ENCODE data around the gene TRIO. TPM values are rescaled to one million over a fixed set of nuclear protein-coding genes. Genes with fewer than 3 reads are reported as not detected.

TRIO gene
- total and polyA plus RNA-seq, 2 donors = 35.8 to 233 TPM

DNA sequence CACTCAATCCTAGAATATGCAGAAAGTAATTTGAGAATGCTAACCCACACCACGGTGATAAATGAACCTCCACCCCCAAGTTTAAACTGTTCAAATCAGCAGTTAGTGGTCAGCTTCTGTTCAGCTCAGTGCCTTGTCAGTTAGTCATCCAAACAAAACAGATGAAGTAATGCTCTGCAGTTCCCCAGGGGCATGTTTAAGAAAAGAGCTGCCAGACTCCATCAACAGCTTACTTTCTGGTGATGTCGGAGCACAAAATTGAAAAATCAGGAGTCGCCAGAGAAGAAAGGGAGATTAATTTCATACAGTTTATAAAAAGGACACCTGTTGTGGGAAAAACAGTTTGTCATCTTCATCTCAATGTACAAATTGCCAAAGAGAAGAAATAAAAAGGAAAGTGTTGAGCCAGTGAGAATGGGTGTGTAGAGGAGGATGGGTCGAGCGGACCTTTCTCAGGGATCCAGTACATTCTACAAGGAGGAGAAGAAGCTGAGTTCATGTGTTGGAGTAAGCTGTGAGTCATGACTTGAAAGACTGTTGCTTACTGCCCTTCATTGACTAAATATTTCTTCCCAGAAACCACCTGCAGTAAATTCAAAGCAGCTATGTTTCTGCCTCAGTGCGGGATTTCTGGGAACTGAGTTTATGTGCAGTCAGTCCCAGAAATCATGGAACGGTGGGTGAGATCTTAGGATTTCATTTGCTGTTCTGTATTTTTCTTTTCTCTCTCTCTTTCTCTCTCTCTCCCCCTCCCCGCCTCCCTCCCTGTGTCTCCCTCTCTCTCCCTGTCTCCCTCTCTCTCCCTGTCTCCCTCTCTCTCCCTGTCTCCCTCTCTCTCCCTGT lies 13.7 kb downstream of the TRIO start:
- DNase-seq (ENCODE audit: extremely low spot score) = no peak
- Histone ChIP-seq H3K36me3 (ENCODE audit: insufficient read depth) (no peaks in the 10 kb centered on the region), H3K4me1 (ENCODE audit: insufficient read depth) (peaks cover 2% of the 10 kb centered on the region), H3K27ac (ENCODE audit: low read depth) (peak overlapping the region; percentile 74), H3K4me3 (ENCODE audit: low read depth, low read length) (no peak overlapping the region)
- WGBS = 23% methylated on average over 8 of the region's 8 CpGs

DNA sequence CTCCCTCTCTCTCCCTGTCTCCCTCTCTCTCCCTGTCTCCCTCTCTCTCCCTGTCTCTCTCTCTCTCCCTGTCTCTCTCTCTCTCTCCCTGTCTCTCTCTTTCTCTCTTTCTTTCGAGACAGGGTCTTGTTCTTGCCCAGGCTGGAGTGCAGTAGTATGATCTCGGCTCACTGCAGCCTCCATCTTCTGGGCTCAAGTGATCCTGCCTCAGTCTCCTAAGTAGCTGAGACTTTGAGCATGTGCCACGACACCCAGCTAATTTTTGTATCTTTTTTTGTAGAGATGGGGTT lies 14.3 kb downstream of the TRIO start:
- 84% methylated on average over 3 of the region's 3 CpGs for WGBS
- DNase-seq (ENCODE audit: extremely low spot score) = no peak
- Histone ChIP-seq H3K4me1 (ENCODE audit: insufficient read depth) (peaks cover 2% of the 10 kb centered on the region), H3K27ac (ENCODE audit: low read depth) (no peak overlapping the region), H3K36me3 (ENCODE audit: insufficient read depth) (no peaks in the 10 kb centered on the region), H3K4me3 (ENCODE audit: low read depth, low read length) (no peak overlapping the region)

DNA sequence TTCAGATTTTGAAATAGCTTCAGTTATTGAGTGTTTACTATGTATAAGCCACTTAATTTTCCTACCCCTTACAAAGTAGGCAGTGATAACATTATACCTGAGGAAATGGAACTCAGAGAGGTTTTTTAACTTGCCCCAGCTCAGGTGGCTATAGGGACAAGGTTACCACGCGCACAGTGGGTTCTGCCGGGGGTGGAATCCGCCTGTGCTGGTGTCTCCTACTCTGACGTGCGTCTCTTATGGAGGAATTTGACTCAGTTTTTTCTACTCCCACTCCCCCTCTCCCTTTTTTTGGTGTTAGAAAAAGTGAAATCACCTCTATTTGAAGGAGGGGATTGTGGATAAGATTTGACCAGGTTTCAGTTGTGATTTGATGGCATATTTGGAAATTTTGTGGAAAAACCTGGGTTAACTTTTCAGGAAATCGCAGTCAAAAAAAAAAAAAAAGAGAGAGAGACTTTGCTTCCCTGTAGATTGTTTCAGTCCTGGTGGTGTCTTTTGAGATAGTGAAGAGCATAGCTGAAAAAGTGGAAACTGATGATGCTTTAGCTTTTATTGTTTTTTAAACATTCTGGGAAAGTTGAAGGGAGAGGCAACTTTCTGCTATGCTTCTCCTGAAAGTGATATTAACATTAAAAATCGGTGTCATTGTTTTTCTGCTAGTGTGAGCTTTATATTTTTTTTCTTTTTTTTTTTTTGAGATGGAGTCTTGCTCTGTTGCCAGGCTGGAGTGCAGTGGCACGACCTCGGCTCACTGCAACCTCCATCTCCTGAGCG lies 15.9 kb downstream of the TRIO start:
- no peak for DNase-seq (ENCODE audit: extremely low spot score)
- Histone ChIP-seq H3K4me3 (ENCODE audit: low read depth, low read length) (no peak overlapping the region), H3K4me1 (ENCODE audit: insufficient read depth) (no peaks in the 10 kb centered on the region), H3K36me3 (ENCODE audit: insufficient read depth) (no peaks in the 10 kb centered on the region), H3K27ac (ENCODE audit: low read depth) (no peak overlapping the region)
- WGBS = 96% methylated on average over 11 of the region's 11 CpGs

DNA sequence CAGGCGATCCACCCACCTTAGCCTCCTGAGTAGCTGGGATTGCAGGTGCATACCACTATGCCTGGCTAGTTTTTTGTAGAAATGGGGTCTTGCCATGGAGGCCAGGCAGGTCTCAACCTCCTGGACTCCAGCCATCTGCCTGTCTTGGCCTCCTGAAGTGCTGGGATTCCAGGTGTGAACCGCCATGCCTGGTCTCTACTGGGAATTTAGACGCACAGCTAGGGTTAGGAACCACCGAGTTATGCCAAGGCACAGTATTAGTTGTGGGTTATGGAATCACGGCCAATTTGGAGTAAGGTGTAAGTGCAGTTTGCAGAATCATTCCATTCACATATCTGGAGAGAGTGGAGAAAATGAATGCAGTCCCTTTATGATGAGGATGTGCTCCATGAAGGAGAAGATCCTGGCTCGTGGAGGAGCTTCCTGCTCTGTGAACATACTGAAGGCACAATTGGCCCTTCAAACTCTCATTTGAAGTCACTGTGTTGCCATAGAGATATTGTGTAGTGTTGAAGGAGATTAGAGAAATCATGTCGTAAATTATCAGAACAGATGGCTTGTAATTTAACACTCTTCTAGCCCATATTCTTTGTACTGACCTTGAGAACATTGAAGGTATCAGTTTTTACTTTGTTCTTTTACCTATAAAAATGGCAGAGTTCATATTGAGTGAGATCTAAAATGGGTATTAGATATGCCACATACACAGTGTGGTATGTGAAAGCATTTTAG lies 18.8 kb downstream of the TRIO start:
- DNase-seq (ENCODE audit: extremely low spot score) = no peak
- no peak overlapping the region for H3K4me3 ChIP-seq (ENCODE audit: low read depth, low read length)
- H3K36me3 ChIP-seq (ENCODE audit: insufficient read depth) = no peaks in the 10 kb centered on the region
- WGBS = 83% methylated on average over 7 of the region's 7 CpGs
- H3K27ac ChIP-seq (ENCODE audit: low read depth) = no peak overlapping the region
- H3K4me1 ChIP-seq (ENCODE audit: insufficient read depth) = peaks cover 4% of the 10 kb centered on the region

DNA sequence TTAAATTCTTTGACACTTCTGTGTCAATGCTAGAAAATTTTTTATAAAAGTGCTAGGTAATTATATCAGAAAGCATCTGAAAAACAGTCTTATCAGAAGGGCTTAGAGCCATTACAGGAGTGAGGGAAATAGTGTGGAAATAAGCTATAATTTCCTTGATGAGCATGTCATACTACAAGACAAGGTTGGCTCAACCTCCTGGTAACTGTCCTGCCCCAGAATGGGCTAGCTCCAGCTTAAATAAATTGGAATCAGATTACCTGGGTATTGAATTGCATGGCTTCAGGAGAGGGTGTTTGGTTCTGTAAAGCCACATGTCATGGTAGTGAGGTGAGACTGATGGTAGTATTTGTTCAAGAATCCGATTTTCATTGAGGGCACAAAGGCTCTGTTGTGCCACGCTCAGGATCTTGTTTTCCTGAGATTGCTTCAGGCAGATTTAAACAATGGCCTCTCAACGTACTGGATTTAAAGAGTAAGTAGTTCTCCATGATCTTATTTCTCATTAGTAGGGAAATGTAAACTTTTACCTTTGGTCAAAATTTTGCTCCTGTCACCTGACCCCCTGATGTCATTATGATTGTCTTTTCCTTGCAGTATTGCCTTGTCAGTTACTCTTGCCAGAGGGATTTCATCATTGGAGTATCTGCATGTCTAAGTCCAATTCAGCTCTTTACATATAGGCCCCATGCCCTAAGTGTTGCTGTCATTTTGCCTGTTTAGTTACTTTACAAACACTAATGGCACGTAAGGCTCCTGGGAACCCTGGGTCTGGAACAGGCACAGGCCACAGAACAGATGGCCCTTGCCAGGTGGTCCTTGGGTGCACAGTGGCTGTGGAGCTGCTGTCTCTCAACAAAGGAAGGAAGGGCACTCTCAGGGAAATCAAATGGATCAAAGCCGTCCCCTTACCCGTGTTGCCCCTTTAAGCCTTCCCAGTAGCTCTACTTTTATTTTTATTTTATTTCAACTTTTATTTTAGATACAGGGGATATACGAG lies 21.3 kb downstream of the TRIO start:
- DNase-seq (ENCODE audit: extremely low spot score) = no peak
- Histone ChIP-seq H3K36me3 (ENCODE audit: insufficient read depth) (no peaks in the 10 kb centered on the region), H3K27ac (ENCODE audit: low read depth) (no peak overlapping the region), H3K4me3 (ENCODE audit: low read depth, low read length) (no peak overlapping the region), H3K4me1 (ENCODE audit: insufficient read depth) (peaks cover 6% of the 10 kb centered on the region)
- 95% methylated on average over 7 of the region's 7 CpGs for WGBS

DNA sequence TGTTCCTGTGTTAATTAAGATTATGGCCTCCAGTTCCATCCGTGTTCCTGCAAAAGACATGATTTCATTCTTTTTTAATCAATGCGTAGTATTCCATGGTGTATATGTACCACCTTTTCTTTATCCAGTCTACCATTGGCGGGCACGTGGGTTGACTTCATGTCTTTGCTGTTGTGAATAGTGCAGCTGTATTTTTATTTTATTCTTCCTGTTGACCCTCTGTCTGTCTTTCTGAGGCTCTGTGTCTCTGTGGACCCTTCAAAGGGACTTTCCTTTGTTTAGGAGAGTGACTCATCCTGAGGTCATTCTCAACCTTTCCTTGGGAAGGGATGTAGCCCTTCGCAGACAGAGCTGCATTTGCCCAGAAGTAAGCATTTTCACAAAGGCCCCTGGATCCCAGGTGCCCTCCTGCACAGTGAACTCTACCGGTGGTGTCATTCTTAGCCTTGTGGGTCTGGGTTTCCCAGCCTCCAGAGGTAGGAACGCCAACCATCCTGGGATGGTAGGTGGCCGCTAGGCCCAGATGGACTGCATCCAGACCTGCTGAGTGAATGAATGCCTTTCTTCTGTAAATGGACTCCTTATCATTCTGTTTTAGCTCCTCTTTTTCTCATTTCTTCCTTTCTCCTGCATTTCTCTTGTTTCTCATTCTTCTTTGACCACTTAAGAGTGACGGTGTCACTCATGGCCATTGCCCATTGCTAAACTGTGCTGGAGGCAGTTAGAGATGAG lies 22.4 kb downstream of the TRIO start:
- no peak for DNase-seq (ENCODE audit: extremely low spot score)
- H3K4me1 ChIP-seq (ENCODE audit: insufficient read depth) = peaks cover 6% of the 10 kb centered on the region

DNA sequence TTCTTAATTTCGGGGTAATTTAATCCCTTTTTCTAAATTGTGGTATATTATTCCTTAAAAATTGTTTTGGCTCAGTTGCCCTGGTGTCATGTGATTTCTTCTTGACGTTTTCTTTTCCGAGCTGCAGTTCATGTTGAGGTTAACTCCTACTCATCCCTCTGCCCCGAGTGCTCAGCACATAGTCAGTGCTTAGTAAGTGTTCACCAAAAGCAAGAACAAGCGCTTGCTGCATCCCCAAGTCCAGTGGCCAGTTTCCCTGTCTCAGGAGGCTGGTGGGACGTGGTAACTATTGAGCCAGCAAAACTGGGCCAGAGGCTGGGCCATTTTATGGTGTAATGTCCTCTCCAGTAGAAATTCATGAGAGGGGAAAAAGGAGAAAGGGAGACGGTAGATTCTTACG lies 23.3 kb downstream of the TRIO start:
- Histone ChIP-seq H3K27ac (ENCODE audit: low read depth) (no peak overlapping the region), H3K4me1 (ENCODE audit: insufficient read depth) (peaks cover 6% of the 10 kb centered on the region), H3K4me3 (ENCODE audit: low read depth, low read length) (no peak overlapping the region), H3K36me3 (ENCODE audit: insufficient read depth) (no peaks in the 10 kb centered on the region)
- no peak for DNase-seq (ENCODE audit: extremely low spot score)
- WGBS = 84% methylated on average over 8 of the region's 8 CpGs

More for the DNA sequence above, 22.4 kb downstream of the TRIO start:
- Histone ChIP-seq H3K36me3 (ENCODE audit: insufficient read depth) (no peaks in the 10 kb centered on the region), H3K4me3 (ENCODE audit: low read depth, low read length) (no peak overlapping the region), H3K27ac (ENCODE audit: low read depth) (no peak overlapping the region)
- 88% methylated on average over 9 of the region's 9 CpGs for WGBS

DNA sequence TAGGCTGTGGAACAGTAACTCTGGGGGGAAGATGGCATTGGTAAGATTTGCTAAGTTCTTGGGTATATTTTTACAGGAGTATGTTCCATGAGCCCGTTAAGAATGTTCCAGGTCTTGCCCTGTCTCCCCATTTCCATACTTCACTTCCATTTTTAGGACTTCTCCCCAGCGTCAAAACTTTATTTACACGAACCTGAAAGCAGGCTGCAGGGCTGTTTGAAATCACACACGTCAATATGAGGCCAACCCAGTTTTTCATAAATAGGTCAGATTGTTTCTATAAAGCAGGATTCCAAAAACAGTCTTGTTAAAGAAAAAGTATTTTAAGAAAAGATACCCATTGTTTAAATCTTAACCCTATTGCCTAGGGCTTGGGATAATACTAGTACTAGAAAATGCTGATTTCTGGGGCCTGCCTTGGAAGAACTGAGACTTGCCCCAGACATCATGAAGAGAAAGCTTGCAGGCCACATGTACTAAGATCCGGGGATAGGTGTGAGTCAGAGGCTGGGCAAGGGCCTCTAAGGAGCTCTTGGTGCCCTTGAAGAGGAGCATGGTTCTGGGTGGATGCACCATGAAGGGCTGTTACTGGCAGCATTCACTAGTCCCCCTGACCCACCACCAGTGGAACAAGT lies 24.2 kb downstream of the TRIO start:
- 46% methylated on average over 5 of the region's 5 CpGs for WGBS
- Histone ChIP-seq H3K4me1 (ENCODE audit: insufficient read depth) (peaks cover 6% of the 10 kb centered on the region), H3K27ac (ENCODE audit: low read depth) (no peak overlapping the region), H3K36me3 (ENCODE audit: insufficient read depth) (no peaks in the 10 kb centered on the region), H3K4me3 (ENCODE audit: low read depth, low read length) (no peak overlapping the region)
- no peak for DNase-seq (ENCODE audit: extremely low spot score)

DNA sequence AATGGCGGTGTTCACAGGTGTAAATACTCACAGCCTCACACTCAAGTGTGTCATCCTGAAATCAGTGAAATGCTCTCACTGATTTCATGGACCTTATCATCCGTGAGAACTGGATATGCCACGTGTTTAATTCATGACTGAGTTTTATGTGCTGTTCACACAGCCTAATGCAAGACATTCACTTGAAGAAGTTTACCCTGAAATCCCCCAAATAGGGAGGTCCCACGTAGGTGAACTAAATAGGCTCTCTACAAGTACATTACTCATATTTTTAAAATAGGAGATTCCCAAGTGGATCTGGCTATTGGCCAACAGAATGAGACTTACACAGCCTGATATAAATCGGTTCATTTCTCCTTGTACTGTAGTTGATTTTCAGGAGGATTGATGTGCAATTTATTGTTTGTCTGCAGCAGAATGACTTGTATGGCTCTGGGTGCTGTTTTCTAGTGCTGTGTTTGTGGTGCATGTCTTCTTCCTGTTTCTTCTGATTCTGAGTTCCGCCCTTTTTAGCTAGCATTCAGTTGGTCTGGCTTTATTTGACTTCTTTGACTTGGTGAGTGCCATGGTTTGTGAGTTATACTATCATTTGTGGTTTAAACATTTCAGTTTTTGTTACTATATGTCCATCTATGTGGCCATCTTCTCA lies 25.1 kb downstream of the TRIO start:
- DNase-seq (ENCODE audit: extremely low spot score) = no peak
- 59% methylated on average over 6 of the region's 6 CpGs for WGBS
- peaks cover 6% of the 10 kb centered on the region for H3K4me1 ChIP-seq (ENCODE audit: insufficient read depth)
- H3K4me3 ChIP-seq (ENCODE audit: low read depth, low read length) = no peak overlapping the region
- H3K27ac ChIP-seq (ENCODE audit: low read depth) = no peak overlapping the region
- no peaks in the 10 kb centered on the region for H3K36me3 ChIP-seq (ENCODE audit: insufficient read depth)

DNA sequence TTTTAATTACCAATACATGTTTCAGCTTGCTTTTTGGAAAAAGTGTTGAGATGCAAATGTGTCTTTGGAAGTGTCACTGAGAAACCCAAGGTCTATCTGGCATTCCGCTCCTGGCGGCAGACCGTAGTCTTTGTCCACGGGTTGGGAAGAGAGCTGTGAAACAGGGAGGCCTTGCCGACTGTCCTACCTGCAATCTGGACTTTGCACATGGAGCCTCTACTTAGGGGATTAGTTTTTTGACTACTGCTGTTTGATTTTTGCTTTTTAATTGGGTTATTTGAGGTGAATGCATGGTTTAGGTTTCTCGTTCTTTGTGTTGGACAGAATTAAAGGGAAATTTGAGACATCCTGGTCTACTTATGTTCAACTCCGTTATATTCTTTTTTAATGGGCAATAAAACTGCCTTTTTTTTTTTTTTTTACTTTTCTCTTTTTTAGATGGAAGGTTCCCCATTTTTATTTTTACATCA lies 25.7 kb downstream of the TRIO start:
- 89% methylated on average over 7 of the region's 7 CpGs for WGBS
- Histone ChIP-seq H3K27ac (ENCODE audit: low read depth) (no peak overlapping the region), H3K36me3 (ENCODE audit: insufficient read depth) (no peaks in the 10 kb centered on the region), H3K4me3 (ENCODE audit: low read depth, low read length) (no peak overlapping the region), H3K4me1 (ENCODE audit: insufficient read depth) (peaks cover 6% of the 10 kb centered on the region)
- DNase-seq (ENCODE audit: extremely low spot score) = no peak

DNA sequence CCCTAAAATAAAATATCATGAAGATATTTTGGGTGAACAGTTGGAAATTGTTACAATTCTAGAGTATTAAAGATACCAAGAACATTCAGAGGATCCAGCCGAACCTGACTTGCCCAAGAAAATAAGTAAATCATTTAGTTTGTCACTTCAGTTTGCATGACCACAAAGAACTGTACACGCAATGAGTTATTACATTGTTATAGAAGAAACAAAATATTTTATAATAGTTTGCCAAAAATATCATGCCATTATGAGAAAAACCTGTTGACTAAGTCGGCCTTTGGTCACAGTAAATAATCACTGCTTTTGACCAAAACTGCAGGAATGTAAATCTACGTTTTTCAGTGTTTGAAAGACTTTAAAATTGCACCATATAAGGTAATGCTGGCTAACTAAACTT lies 27.9 kb downstream of the TRIO start:
- no peak overlapping the region for H3K27ac ChIP-seq (ENCODE audit: low read depth)
- H3K4me1 ChIP-seq (ENCODE audit: insufficient read depth) = peaks cover 4% of the 10 kb centered on the region
- H3K36me3 ChIP-seq (ENCODE audit: insufficient read depth) = no peaks in the 10 kb centered on the region
- WGBS = 60% methylated on average over 4 of the region's 4 CpGs
- no peak for DNase-seq (ENCODE audit: extremely low spot score)
- H3K4me3 ChIP-seq (ENCODE audit: low read depth, low read length) = no peak overlapping the region

DNA sequence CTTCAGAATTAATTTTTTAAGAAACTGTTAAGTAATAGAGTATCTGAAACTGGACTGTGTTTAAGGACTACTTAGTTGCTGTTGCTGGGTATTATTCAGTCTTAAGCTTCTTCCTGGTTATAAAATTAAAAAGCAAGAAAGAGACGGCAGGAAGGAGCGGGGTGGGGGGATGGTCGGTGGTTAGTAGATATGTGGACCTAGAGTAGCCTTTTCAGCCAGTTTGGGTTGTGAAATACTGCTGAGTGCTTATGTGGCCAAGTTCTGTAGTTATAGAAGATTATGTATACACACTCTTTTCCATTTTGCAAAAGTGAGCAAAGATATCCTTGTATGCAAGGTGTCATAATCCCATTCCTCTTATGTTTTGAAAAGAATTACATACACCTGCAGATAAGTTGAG lies 28.5 kb downstream of the TRIO start:
- 32% methylated on average over 3 of the region's 3 CpGs for WGBS
- Histone ChIP-seq H3K4me3 (ENCODE audit: low read depth, low read length) (no peak overlapping the region), H3K27ac (ENCODE audit: low read depth) (no peak overlapping the region), H3K4me1 (ENCODE audit: insufficient read depth) (peaks cover 4% of the 10 kb centered on the region), H3K36me3 (ENCODE audit: insufficient read depth) (no peaks in the 10 kb centered on the region)
- no peak for DNase-seq (ENCODE audit: extremely low spot score)

Data from urinary bladder (tissue), 4 donors.